Ishikawa (cell line): ENCODE measurements around the gene DDX47.

ENCODE experiments used
- CEBPB ChIP-seq: IDR thresholded peaks from 2 replicates; pipeline ENCODE4 v1.6.1; 2012
- CREB1 ChIP-seq: IDR thresholded peaks from 2 replicates; pipeline ENCODE4 v1.6.1; 2012; ENCODE audit warnings: low read depth
- EGR1 ChIP-seq: IDR thresholded peaks from 2 replicates; pipeline ENCODE4 v1.6.1; 2012
- EP300 ChIP-seq: IDR thresholded peaks from 2 replicates; pipeline ENCODE4 v1.6.1; 2012; ENCODE audit warnings: borderline replicate concordance
- FOXM1 ChIP-seq: IDR thresholded peaks from 2 replicates; pipeline ENCODE4 v1.6.1; 2012; ENCODE audit warnings: low read depth, borderline replicate concordance
- NFIC ChIP-seq: IDR thresholded peaks from 2 replicates; pipeline ENCODE4 v1.6.1; 2012
- RAD21 ChIP-seq: IDR thresholded peaks from 2 replicates; pipeline ENCODE4 v1.6.1; 2012; ENCODE audit warnings: low read depth
- TAF1 ChIP-seq: IDR thresholded peaks from 2 replicates; pipeline ENCODE4 v1.6.1; 2012; ENCODE audit warnings: low read depth, mild to moderate bottlenecking
- TCF12 ChIP-seq: IDR thresholded peaks from 2 replicates; pipeline ENCODE4 v1.6.1; 2012; ENCODE audit warnings: low read depth
- TEAD4 ChIP-seq: IDR thresholded peaks from 2 replicates; pipeline ENCODE4 v1.6.1; 2012
- YY1 ChIP-seq: IDR thresholded peaks from 2 replicates; pipeline ENCODE4 v1.6.1; 2012; ENCODE audit warnings: low read depth
- ZBTB7A ChIP-seq: IDR thresholded peaks from 2 replicates; pipeline ENCODE4 v1.6.1; 2012; ENCODE audit warnings: low read depth
- TF ChIP-seq, protein P1 (sequence below): IDR thresholded peaks from 2 replicates; pipeline ENCODE4 v1.6.1; 2012
- TF ChIP-seq, protein P2 (sequence below): IDR thresholded peaks from 2 replicates; pipeline ENCODE4 v1.6.1; 2012; ENCODE audit warnings: low read depth, mild to moderate bottlenecking
- TF ChIP-seq, protein P3 (sequence below): IDR thresholded peaks from 2 replicates; pipeline ENCODE4 v1.6.1; 2012

The DDX47 gene

DNA sequence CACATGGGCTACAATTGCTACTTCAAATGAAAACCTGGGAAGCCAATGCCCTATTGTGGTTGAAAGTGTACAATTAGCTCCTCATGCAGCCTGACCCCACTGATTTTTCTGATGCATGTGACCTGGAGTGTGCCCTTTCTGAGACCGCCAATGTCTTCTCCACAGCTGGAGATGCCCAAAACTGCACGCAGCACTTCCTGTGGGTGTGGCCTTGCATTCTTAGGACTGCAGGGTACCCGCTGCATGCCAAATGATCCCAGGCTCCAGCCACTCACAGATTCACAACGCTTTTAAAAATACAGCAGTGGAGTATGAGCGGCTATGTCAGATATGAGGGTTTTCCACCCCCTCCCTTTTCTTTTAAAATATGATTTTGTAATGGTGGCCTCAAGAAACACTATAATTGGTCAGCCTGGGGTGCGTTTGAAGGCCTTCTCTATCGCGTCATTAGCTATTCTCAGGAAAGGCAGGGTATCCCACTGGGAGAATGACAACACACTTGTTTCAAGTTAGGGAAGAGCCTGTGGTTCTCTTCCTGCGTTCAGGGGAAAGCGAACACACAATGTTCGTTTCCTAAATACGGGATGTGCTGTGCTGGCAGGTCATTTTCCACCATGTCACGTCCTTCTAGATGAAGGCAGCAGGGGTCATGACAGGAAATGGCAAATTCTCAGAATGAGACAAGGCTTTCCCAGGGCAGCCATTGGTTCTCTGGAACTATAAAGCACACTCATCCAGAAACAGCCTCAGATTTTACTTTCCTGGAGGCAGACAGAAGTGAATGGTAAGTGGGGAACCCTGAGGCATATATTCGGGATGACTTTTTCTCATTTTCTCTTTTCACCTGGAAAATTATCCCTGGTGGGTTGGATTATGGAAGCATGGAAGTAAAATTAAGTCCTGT lies 28.0 kb upstream of the DDX47 start, which contains the start of gene APOLD1:
Gene APOLD1, plus strand, starts transcription at position 749 of the 904 bp plus-strand sequence. Its CDS starts 33 bp downstream, at position 782.
- TF ChIP-seq CEBPB (0 out of 2 replicates have a peak, but pooled peaks have one; percentile 24), FOXM1 (peak; percentile 76), CREB1 (0 out of 2 replicates have a peak, but pooled peaks have one; percentile 21), EP300 (peak; percentile 67; the same call in 1 of the 2 replicates), NFIC (peak; percentile 85), TCF12 (peak; percentile 76), RAD21 (no peak), YY1 (peak; percentile 67; the same call in 1 of the 2 replicates), EGR1 (no peak), TAF1 (no peak), ZBTB7A (no peak), TEAD4 (peak; percentile 90)
- TF ChIP-seq, protein P1, sequence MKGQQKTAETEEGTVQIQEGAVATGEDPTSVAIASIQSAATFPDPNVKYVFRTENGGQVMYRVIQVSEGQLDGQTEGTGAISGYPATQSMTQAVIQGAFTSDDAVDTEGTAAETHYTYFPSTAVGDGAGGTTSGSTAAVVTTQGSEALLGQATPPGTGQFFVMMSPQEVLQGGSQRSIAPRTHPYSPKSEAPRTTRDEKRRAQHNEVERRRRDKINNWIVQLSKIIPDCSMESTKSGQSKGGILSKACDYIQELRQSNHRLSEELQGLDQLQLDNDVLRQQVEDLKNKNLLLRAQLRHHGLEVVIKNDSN = peak; percentile 44
- TF ChIP-seq, protein P2, sequence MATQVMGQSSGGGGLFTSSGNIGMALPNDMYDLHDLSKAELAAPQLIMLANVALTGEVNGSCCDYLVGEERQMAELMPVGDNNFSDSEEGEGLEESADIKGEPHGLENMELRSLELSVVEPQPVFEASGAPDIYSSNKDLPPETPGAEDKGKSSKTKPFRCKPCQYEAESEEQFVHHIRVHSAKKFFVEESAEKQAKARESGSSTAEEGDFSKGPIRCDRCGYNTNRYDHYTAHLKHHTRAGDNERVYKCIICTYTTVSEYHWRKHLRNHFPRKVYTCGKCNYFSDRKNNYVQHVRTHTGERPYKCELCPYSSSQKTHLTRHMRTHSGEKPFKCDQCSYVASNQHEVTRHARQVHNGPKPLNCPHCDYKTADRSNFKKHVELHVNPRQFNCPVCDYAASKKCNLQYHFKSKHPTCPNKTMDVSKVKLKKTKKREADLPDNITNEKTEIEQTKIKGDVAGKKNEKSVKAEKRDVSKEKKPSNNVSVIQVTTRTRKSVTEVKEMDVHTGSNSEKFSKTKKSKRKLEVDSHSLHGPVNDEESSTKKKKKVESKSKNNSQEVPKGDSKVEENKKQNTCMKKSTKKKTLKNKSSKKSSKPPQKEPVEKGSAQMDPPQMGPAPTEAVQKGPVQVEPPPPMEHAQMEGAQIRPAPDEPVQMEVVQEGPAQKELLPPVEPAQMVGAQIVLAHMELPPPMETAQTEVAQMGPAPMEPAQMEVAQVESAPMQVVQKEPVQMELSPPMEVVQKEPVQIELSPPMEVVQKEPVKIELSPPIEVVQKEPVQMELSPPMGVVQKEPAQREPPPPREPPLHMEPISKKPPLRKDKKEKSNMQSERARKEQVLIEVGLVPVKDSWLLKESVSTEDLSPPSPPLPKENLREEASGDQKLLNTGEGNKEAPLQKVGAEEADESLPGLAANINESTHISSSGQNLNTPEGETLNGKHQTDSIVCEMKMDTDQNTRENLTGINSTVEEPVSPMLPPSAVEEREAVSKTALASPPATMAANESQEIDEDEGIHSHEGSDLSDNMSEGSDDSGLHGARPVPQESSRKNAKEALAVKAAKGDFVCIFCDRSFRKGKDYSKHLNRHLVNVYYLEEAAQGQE = no peak
- TF ChIP-seq, protein P3, sequence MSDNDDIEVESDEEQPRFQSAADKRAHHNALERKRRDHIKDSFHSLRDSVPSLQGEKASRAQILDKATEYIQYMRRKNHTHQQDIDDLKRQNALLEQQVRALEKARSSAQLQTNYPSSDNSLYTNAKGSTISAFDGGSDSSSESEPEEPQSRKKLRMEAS = peak; percentile 79

DNA sequence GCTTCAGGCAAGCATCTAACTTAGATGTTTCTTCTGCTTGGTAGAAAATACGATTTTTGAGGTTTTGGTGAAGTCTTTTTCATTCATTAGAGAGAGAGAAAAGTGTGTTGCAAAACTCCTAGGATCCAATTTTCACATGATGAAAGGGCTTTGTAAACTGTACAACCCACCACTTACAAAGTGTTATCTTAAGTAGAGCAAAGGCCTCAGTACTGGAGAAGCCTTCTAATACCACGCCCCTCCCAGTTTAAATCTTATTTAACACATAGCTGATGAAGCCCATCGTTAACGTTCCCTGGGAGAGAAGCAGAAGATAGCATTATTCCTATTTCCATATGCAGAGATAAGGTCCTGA lies 26.8 kb upstream of the DDX47 start:
- TF ChIP-seq EP300 (no peak), TCF12 (no peak), FOXM1 (no peak), ZBTB7A (no peak), TEAD4 (no peak), YY1 (no peak), EGR1 (no peak), CREB1 (no peak), NFIC (no peak), RAD21 (no peak)
- TF ChIP-seq, protein P3 = no peak
- TF ChIP-seq, protein P2 = no peak
- TF ChIP-seq, protein P1 = no peak

DNA sequence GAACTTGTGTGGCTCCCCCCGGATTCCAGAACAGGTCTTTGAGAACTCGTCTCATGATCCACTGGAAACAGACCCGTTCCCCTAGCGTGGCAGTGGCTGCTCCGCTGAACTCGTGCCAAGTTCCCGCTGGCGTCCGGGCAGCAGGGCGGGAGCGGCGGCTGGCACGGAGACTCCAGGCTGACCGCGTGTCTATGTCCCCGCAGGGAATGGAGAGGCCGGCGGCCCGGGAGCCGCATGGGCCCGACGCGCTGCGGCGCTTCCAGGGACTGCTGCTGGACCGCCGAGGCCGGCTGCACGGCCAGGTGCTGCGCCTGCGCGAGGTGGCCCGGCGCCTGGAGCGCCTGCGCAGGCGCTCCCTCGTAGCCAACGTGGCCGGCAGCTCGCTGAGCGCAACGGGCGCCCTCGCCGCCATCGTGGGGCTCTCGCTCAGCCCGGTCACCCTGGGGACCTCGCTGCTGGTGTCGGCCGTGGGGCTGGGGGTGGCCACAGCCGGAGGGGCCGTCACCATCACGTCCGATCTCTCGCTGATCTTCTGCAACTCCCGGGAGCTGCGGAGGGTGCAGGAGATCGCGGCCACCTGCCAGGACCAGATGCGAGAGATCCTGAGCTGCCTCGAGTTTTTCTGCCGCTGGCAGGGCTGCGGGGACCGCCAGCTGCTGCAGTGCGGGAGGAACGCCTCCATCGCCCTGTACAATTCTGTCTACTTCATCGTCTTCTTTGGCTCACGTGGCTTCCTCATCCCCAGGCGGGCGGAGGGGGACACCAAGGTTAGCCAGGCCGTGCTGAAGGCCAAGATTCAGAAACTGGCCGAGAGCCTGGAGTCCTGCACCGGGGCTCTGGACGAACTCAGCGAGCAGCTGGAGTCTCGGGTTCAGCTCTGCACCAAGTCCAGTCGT lies 26.2 kb upstream of the DDX47 start:
- no peak for TF ChIP-seq FOXM1
- 0 out of 2 replicates have a peak, but pooled peaks have one; percentile 19 for TF ChIP-seq EGR1
- peak; percentile 90 for TF ChIP-seq YY1
- no peak for TF ChIP-seq CEBPB
- no peak; the same call in 1 of the 2 replicates for TF ChIP-seq TEAD4
- TF ChIP-seq RAD21 = no peak
- TF ChIP-seq ZBTB7A = no peak
- peak; percentile 82 for TF ChIP-seq NFIC
- TF ChIP-seq, protein P3 = peak; percentile 97
- TF ChIP-seq TCF12 = no peak
- TF ChIP-seq, protein P2 = no peak
- TF ChIP-seq CREB1 = no peak
- peak; percentile 88 for TF ChIP-seq TAF1
- peak; percentile 24; the same call in 1 of the 2 replicates for TF ChIP-seq EP300
- TF ChIP-seq, protein P1 = peak; percentile 6
